Measurements from ENCODE around the gene SHISAL2A. TPM values are rescaled to one million over a fixed set of nuclear protein-coding genes. Genes with fewer than 3 reads are reported as not detected.

The SHISAL2A gene
- total RNA-seq, 1 donor from 2014 or later = not detected

- FAIRE-seq (no peak), DNase-seq (ENCODE audit: low read depth) (no peak)
- Mint-ChIP-seq H3K27me3 (ENCODE audit: low read depth, unreplicated experiment) (peaks cover 4% of the 10 kb centered on the region), H3K36me3 (ENCODE audit: low read depth, unreplicated experiment) (no peaks in the 10 kb centered on the region), H3K4me3 (ENCODE audit: unreplicated experiment) (no peak overlapping the region), H3K9me3 (ENCODE audit: unreplicated experiment) (no peaks in the 10 kb centered on the region), H3K27ac (ENCODE audit: unreplicated experiment) (no peak overlapping the region), H3K4me1 (ENCODE audit: low read depth, unreplicated experiment) (peaks cover 1% of the 10 kb centered on the region)
- Histone ChIP-seq H3K79me2 (ENCODE audit: insufficient read depth, low read length) (no peaks in the 10 kb centered on the region), H3K36me3 (ENCODE audit: insufficient read depth, low read length) (no peaks in the 10 kb centered on the region), H3K9me3 (ENCODE audit: insufficient read depth, low read depth, low read length) (no peaks in the 10 kb centered on the region), H2AFZ (ENCODE audit: low read depth, low read length) (no peak overlapping the region), H4K20me1 (ENCODE audit: insufficient read depth, low read length) (no peaks in the 10 kb centered on the region), H3K4me1 (ENCODE audit: insufficient read depth, low read length) (no peaks in the 10 kb centered on the region), H3K27me3 (ENCODE audit: insufficient read depth, low read length) (peaks cover 4% of the 10 kb centered on the region), H3K4me3 (ENCODE audit: insufficient read depth, low read depth, low read length) (no peak overlapping the region), H3K27ac (ENCODE audit: low read depth, low read length) (no peak overlapping the region), H3K9ac (ENCODE audit: low read length) (no peak overlapping the region), H3K4me2 (ENCODE audit: low read length) (no peak overlapping the region)
- no peak for TF ChIP-seq CTCF (IDR thresholded peaks at IDR 0.05; ENCODE audit: insufficient read depth, low read depth, low read length)
- no peak for TF ChIP-seq EZH2 (IDR thresholded peaks at IDR 0.05; ENCODE audit: insufficient read depth, low read length)
These were observed 44.4 kb upstream of the SHISAL2A start for GRCh38 chr1:52588535-52588934.

GRCh38 chr1:52590266-52590665, 42.7 kb upstream of the SHISAL2A start:
- TF ChIP-seq CTCF (IDR thresholded peaks at IDR 0.05; ENCODE audit: insufficient read depth, low read depth, low read length) (no peak), EZH2 (IDR thresholded peaks at IDR 0.05; ENCODE audit: insufficient read depth, low read length) (no peak)
- H3K9me3 Mint-ChIP-seq (ENCODE audit: unreplicated experiment) = no peaks in the 10 kb centered on the region
- peaks cover 2% of the 10 kb centered on the region for H3K27me3 Mint-ChIP-seq (ENCODE audit: low read depth, unreplicated experiment)
- no peak for DNase-seq (ENCODE audit: low read depth)
- Histone ChIP-seq H3K4me3 (ENCODE audit: insufficient read depth, low read depth, low read length) (no peak overlapping the region), H4K20me1 (ENCODE audit: insufficient read depth, low read length) (no peaks in the 10 kb centered on the region), H3K9me3 (ENCODE audit: insufficient read depth, low read depth, low read length) (no peaks in the 10 kb centered on the region), H3K9ac (ENCODE audit: low read length) (no peak overlapping the region), H3K27ac (ENCODE audit: low read depth, low read length) (no peak overlapping the region), H3K4me2 (ENCODE audit: low read length) (no peak overlapping the region), H3K36me3 (ENCODE audit: insufficient read depth, low read length) (no peaks in the 10 kb centered on the region), H3K27me3 (ENCODE audit: insufficient read depth, low read length) (peaks cover 5% of the 10 kb centered on the region), H3K79me2 (ENCODE audit: insufficient read depth, low read length) (no peaks in the 10 kb centered on the region), H3K4me1 (ENCODE audit: insufficient read depth, low read length) (no peaks in the 10 kb centered on the region), H2AFZ (ENCODE audit: low read depth, low read length) (no peak overlapping the region)
- FAIRE-seq = no peak
- H3K4me3 Mint-ChIP-seq (ENCODE audit: unreplicated experiment) = no peak overlapping the region
- no peak overlapping the region for H3K27ac Mint-ChIP-seq (ENCODE audit: unreplicated experiment)
- H3K36me3 Mint-ChIP-seq (ENCODE audit: low read depth, unreplicated experiment) = no peaks in the 10 kb centered on the region
- H3K4me1 Mint-ChIP-seq (ENCODE audit: low read depth, unreplicated experiment) = peaks cover 1% of the 10 kb centered on the region

- no peak overlapping the region for H3K27ac Mint-ChIP-seq (ENCODE audit: unreplicated experiment)
- Histone ChIP-seq H3K9ac (ENCODE audit: low read length) (no peak overlapping the region), H3K9me3 (ENCODE audit: insufficient read depth, low read depth, low read length) (no peaks in the 10 kb centered on the region), H3K4me1 (ENCODE audit: insufficient read depth, low read length) (no peaks in the 10 kb centered on the region), H3K27me3 (ENCODE audit: insufficient read depth, low read length) (peaks cover 6% of the 10 kb centered on the region), H2AFZ (ENCODE audit: low read depth, low read length) (no peak overlapping the region), H3K36me3 (ENCODE audit: insufficient read depth, low read length) (no peaks in the 10 kb centered on the region), H3K79me2 (ENCODE audit: insufficient read depth, low read length) (no peaks in the 10 kb centered on the region), H4K20me1 (ENCODE audit: insufficient read depth, low read length) (no peaks in the 10 kb centered on the region), H3K4me2 (ENCODE audit: low read length) (no peak overlapping the region), H3K27ac (ENCODE audit: low read depth, low read length) (no peak overlapping the region), H3K4me3 (ENCODE audit: insufficient read depth, low read depth, low read length) (no peak overlapping the region)
- TF ChIP-seq EZH2 (IDR thresholded peaks at IDR 0.05; ENCODE audit: insufficient read depth, low read length) = no peak
- no peak for TF ChIP-seq CTCF (IDR thresholded peaks at IDR 0.05; ENCODE audit: insufficient read depth, low read depth, low read length)
- peaks cover 3% of the 10 kb centered on the region for H3K27me3 Mint-ChIP-seq (ENCODE audit: low read depth, unreplicated experiment)
- no peaks in the 10 kb centered on the region for H3K9me3 Mint-ChIP-seq (ENCODE audit: unreplicated experiment)
- H3K4me3 Mint-ChIP-seq (ENCODE audit: unreplicated experiment) = no peak overlapping the region
- no peaks in the 10 kb centered on the region for H3K4me1 Mint-ChIP-seq (ENCODE audit: low read depth, unreplicated experiment)
- DNase-seq (ENCODE audit: low read depth) = no peak
- no peaks in the 10 kb centered on the region for H3K36me3 Mint-ChIP-seq (ENCODE audit: low read depth, unreplicated experiment)
- no peak for FAIRE-seq
These were observed 40.2 kb upstream of the SHISAL2A start for GRCh38 chr1:52592637-52593323.

All from astrocyte (in vitro differentiated cells and primary cell).